GM12875 (cell line): ENCODE data around the gene TSEN34.
A peak's percentile ranks its signal among the peaks of the same experiment; 100 is the strongest.
"Not testable (repeated sequence)": the region's sequence is repeated elsewhere in the genome, so short reads cannot be mapped to it uniquely, and the experiment has no call there.

Experiments used
- H3K4me3 ChIP-seq: one replicate; pipeline ENCODE4 v1.5.1; 2011; ENCODE audit warnings: low read depth, low read length, control low read depth
- CTCF ChIP-seq: IDR thresholded peaks from 2 replicates; pipeline ENCODE4 v1.5.1; 2011; ENCODE audit warnings: low read depth, mild to moderate bottlenecking, control low read depth, inconsistent platforms, low read length, moderate library complexity, borderline replicate concordance; ENCODE audit not compliant: insufficient read depth

Gene TSEN34

DNA sequence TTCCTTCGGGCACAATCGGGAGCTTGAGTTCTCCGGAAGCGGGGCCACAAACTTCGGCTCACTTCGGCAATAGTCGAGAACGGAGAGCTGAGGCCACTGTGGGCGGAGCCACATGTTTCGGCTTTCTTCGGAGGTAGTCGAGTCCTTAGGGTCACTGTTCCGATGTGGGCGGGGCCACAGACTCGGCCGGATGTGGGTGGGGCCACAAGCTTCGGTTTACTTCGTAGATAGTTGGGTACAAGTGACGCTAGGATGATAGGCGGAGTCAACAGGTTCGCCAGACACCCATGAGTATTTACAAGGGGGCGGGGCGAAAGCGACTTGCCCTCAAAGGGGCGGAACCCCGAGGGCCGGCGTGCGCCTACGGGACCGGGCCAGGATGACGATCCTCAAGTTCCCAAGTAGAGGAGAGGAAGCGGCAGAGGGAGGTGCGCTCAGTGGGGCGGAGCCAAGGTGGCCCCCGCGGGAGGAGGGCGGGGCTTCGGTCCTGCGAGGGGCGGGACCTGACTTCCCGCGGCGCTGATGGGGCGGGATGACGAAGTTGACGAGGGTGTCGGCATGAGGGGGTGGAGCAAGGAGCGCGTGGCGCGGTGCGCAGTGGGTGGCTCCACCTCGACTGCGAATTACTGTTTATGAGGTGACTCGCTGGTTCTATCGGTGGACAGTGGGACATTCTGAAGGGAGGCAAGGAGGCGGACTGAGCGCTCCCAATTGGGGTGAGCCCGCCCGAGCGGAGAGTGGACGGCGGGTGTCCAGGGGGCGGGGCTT is 1.2 kb upstream of the TSEN34 start:
- peak overlapping the region; percentile 85 for H3K4me3 ChIP-seq
- TF ChIP-seq CTCF, result no peak

DNA sequence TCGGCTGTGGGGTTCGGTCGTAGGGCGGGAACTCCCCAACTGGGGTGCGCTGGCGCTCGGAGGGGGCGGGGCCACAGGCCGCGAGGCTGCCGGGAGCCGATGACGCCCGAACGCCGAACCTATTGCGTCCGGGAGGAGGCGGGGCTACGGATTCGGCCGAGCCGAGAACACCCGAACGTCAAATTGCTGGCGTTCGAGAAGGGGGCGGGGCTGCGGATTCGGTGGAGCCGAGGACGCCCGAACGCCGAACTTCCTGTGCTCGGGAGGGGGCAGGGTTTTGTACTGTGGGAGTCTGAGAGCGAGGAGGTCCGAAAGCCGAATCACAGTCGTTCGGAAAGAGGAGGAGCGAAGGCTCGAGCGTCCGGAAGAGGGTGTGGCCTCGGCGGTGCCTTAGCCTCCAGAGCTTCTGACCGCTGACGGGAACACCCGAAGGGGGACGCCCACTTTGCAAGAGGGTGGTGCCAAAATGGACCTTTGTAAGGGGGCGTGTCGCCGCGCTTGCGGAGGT is 551 bp upstream of the TSEN34 start:
- H3K4me3 ChIP-seq, result peak overlapping the region; percentile 85
- no peak for TF ChIP-seq CTCF

GRCh38 chr19:54191811-54192453 is 824 bp downstream of the TSEN34 start:
- no peak for TF ChIP-seq CTCF
- H3K4me3 ChIP-seq, result peak overlapping the region; percentile 85

- no peak for TF ChIP-seq CTCF
- H3K4me3 ChIP-seq, result no peak overlapping the region
Observed at GRCh38 chr19:54193011-54193410, 1.9 kb downstream of the TSEN34 start.

- not testable (repeated sequence) for H3K4me3 ChIP-seq
Observed at GRCh38 chr19:54194463-54194862, 3.4 kb downstream of the TSEN34 start.

GRCh38 chr19:54196536-54196935 is 5.4 kb downstream of the TSEN34 start:
- TF ChIP-seq CTCF, result no peak
- no peak overlapping the region for H3K4me3 ChIP-seq

GRCh38 chr19:54197121-54197520 is 6.0 kb downstream of the TSEN34 start:
- no peak overlapping the region for H3K4me3 ChIP-seq
- no peak for TF ChIP-seq CTCF
